Dendritic cell treated with granulocyte-macrophage colony-stimulating factor and Interleukin-4, amounts not matched to agents 40 ng/mL and 50 ng/mL, for 4 days (primary cell): ENCODE measurements around the gene ASIC2.

Experiments used
- H3K27ac Mint-ChIP-seq: one replicate; pipeline ENCODE4 v1.8.0; 2022; ENCODE audit warnings: mild to moderate bottlenecking, mixed read lengths
- H3K27me3 Mint-ChIP-seq: one replicate; pipeline ENCODE4 v1.8.0; 2022; ENCODE audit warnings: mild to moderate bottlenecking, mixed read lengths
- H3K36me3 Mint-ChIP-seq: one replicate; pipeline ENCODE4 v1.8.0; 2022; ENCODE audit warnings: low read depth, mixed read lengths
- H3K4me1 Mint-ChIP-seq: one replicate; pipeline ENCODE4 v1.8.0; 2022; ENCODE audit warnings: low read depth, mixed read lengths
- H3K4me3 Mint-ChIP-seq: one replicate; pipeline ENCODE4 v1.8.0; 2022; ENCODE audit warnings: mild to moderate bottlenecking, moderate library complexity, mixed read lengths
- H3K9me3 Mint-ChIP-seq: one replicate; pipeline ENCODE4 v1.8.0; 2022; ENCODE audit warnings: mixed read lengths
- intact Hi-C: fragments of 100-400 bp; cut with micrococcal nuclease; formaldehyde crosslinking; loops from one replicate; pipeline ENCODE4 v1.15.0; 2022

Gene ASIC2

GRCh38 chr17:33106525-33107165, 186.4 kb downstream of the ASIC2 start:
- Mint-ChIP-seq H3K4me1 (no peaks in the 10 kb centered on the region), H3K36me3 (no peaks in the 10 kb centered on the region), H3K4me3 (no peak overlapping the region), H3K9me3 (peaks cover 11% of the 10 kb centered on the region), H3K27ac (no peak overlapping the region), H3K27me3 (peaks cover 4% of the 10 kb centered on the region)
- intact Hi-C loops, result no loop called here

GRCh38 chr17:33105911-33106310, 187.2 kb downstream of the ASIC2 start:
- H3K4me3 Mint-ChIP-seq, result no peak overlapping the region
- H3K36me3 Mint-ChIP-seq, result no peaks in the 10 kb centered on the region
- intact Hi-C loops, result no loop called here
- H3K27me3 Mint-ChIP-seq, result peaks cover 4% of the 10 kb centered on the region
- no peak overlapping the region for H3K27ac Mint-ChIP-seq
- no peaks in the 10 kb centered on the region for H3K4me1 Mint-ChIP-seq
- H3K9me3 Mint-ChIP-seq, result peaks cover 11% of the 10 kb centered on the region

GRCh38 chr17:33099906-33100305, 193.2 kb downstream of the ASIC2 start:
- Mint-ChIP-seq H3K9me3 (no peaks in the 10 kb centered on the region), H3K27me3 (peaks cover 7% of the 10 kb centered on the region), H3K4me1 (no peaks in the 10 kb centered on the region), H3K4me3 (no peak overlapping the region), H3K27ac (no peak overlapping the region), H3K36me3 (no peaks in the 10 kb centered on the region)
- intact Hi-C loops, result no loop called here

GRCh38 chr17:33099252-33099651, 193.8 kb downstream of the ASIC2 start:
- intact Hi-C loops, result no loop called here
- H3K9me3 Mint-ChIP-seq, result no peaks in the 10 kb centered on the region

GRCh38 chr17:33097411-33097810, 195.7 kb downstream of the ASIC2 start:
- Mint-ChIP-seq H3K27me3 (peaks cover 7% of the 10 kb centered on the region), H3K4me3 (no peak overlapping the region), H3K9me3 (no peaks in the 10 kb centered on the region), H3K27ac (no peak overlapping the region), H3K4me1 (no peaks in the 10 kb centered on the region), H3K36me3 (no peaks in the 10 kb centered on the region)
- intact Hi-C loops, result no loop called here

More at GRCh38 chr17:33099252-33099651, 193.8 kb downstream of the ASIC2 start:
- peaks cover 7% of the 10 kb centered on the region for H3K27me3 Mint-ChIP-seq
- H3K36me3 Mint-ChIP-seq, result no peaks in the 10 kb centered on the region
- H3K4me3 Mint-ChIP-seq, result no peak overlapping the region
- H3K4me1 Mint-ChIP-seq, result no peaks in the 10 kb centered on the region
- no peak overlapping the region for H3K27ac Mint-ChIP-seq

- intact Hi-C loops, result no loop called here
- no peaks in the 10 kb centered on the region for H3K36me3 Mint-ChIP-seq
- peaks cover 4% of the 10 kb centered on the region for H3K27me3 Mint-ChIP-seq
- no peak overlapping the region for H3K27ac Mint-ChIP-seq
- no peaks in the 10 kb centered on the region for H3K9me3 Mint-ChIP-seq
- H3K4me3 Mint-ChIP-seq, result no peak overlapping the region
- no peaks in the 10 kb centered on the region for H3K4me1 Mint-ChIP-seq
These were observed 196.9 kb downstream of the ASIC2 start for GRCh38 chr17:33096161-33096560.

GRCh38 chr17:33091271-33091670, 201.8 kb downstream of the ASIC2 start:
- Mint-ChIP-seq H3K27me3 (peaks cover 6% of the 10 kb centered on the region), H3K27ac (no peak overlapping the region)
- intact Hi-C loops, result no loop called here

GRCh38 chr17:33090806-33091205, 202.3 kb downstream of the ASIC2 start:
- Mint-ChIP-seq H3K9me3 (no peaks in the 10 kb centered on the region), H3K4me3 (no peak overlapping the region), H3K27ac (no peak overlapping the region), H3K36me3 (no peaks in the 10 kb centered on the region), H3K27me3 (peaks cover 6% of the 10 kb centered on the region), H3K4me1 (no peaks in the 10 kb centered on the region)
- intact Hi-C loops, result no loop called here

More at GRCh38 chr17:33091271-33091670, 201.8 kb downstream of the ASIC2 start:
- H3K36me3 Mint-ChIP-seq, result no peaks in the 10 kb centered on the region
- no peaks in the 10 kb centered on the region for H3K4me1 Mint-ChIP-seq
- no peak overlapping the region for H3K4me3 Mint-ChIP-seq
- H3K9me3 Mint-ChIP-seq, result no peaks in the 10 kb centered on the region

- H3K4me1 Mint-ChIP-seq, result no peaks in the 10 kb centered on the region
These were observed 206.2 kb downstream of the ASIC2 start for GRCh38 chr17:33086878-33087277.

GRCh38 chr17:33086041-33086440, 207.1 kb downstream of the ASIC2 start:
- Mint-ChIP-seq H3K36me3 (no peaks in the 10 kb centered on the region), H3K27ac (no peak overlapping the region), H3K9me3 (no peaks in the 10 kb centered on the region), H3K27me3 (peaks cover 8% of the 10 kb centered on the region), H3K4me1 (no peaks in the 10 kb centered on the region), H3K4me3 (no peak overlapping the region)
- intact Hi-C loops, result no loop called here

More at GRCh38 chr17:33086878-33087277, 206.2 kb downstream of the ASIC2 start:
- H3K9me3 Mint-ChIP-seq, result no peaks in the 10 kb centered on the region
- intact Hi-C loops, result no loop called here
- no peak overlapping the region for H3K4me3 Mint-ChIP-seq
- H3K36me3 Mint-ChIP-seq, result no peaks in the 10 kb centered on the region
- no peak overlapping the region for H3K27ac Mint-ChIP-seq
- peaks cover 8% of the 10 kb centered on the region for H3K27me3 Mint-ChIP-seq

- Mint-ChIP-seq H3K27ac (no peak overlapping the region), H3K9me3 (no peaks in the 10 kb centered on the region), H3K36me3 (no peaks in the 10 kb centered on the region), H3K4me1 (no peaks in the 10 kb centered on the region), H3K4me3 (no peak overlapping the region), H3K27me3 (peaks cover 8% of the 10 kb centered on the region)
- intact Hi-C loops, result no loop called here
These were observed 207.8 kb downstream of the ASIC2 start for GRCh38 chr17:33085256-33085655.

- no peaks in the 10 kb centered on the region for H3K9me3 Mint-ChIP-seq
These were observed 208.3 kb downstream of the ASIC2 start for GRCh38 chr17:33084755-33085154.

GRCh38 chr17:33082529-33083173, 210.4 kb downstream of the ASIC2 start:
- Mint-ChIP-seq H3K9me3 (no peaks in the 10 kb centered on the region), H3K27me3 (peaks cover 11% of the 10 kb centered on the region), H3K4me3 (no peak overlapping the region), H3K27ac (no peak overlapping the region), H3K36me3 (no peaks in the 10 kb centered on the region), H3K4me1 (no peaks in the 10 kb centered on the region)
- intact Hi-C loops, result no loop called here

More at GRCh38 chr17:33084755-33085154, 208.3 kb downstream of the ASIC2 start:
- Mint-ChIP-seq H3K4me1 (no peaks in the 10 kb centered on the region), H3K27ac (no peak overlapping the region), H3K4me3 (no peak overlapping the region), H3K36me3 (no peaks in the 10 kb centered on the region), H3K27me3 (peaks cover 8% of the 10 kb centered on the region)
- intact Hi-C loops, result no loop called here

- Mint-ChIP-seq H3K4me3 (no peak overlapping the region), H3K27me3 (peaks cover 8% of the 10 kb centered on the region), H3K9me3 (no peaks in the 10 kb centered on the region), H3K36me3 (no peaks in the 10 kb centered on the region), H3K27ac (no peak overlapping the region), H3K4me1 (no peaks in the 10 kb centered on the region)
- intact Hi-C loops, result no loop called here
These were observed 213.0 kb downstream of the ASIC2 start for GRCh38 chr17:33080091-33080490.

GRCh38 chr17:33079201-33079600, 213.9 kb downstream of the ASIC2 start:
- H3K9me3 Mint-ChIP-seq, result no peaks in the 10 kb centered on the region
- intact Hi-C loops, result no loop called here
- H3K27ac Mint-ChIP-seq, result no peak overlapping the region
- H3K36me3 Mint-ChIP-seq, result no peaks in the 10 kb centered on the region
- peaks cover 8% of the 10 kb centered on the region for H3K27me3 Mint-ChIP-seq
- no peak overlapping the region for H3K4me3 Mint-ChIP-seq
- no peaks in the 10 kb centered on the region for H3K4me1 Mint-ChIP-seq
